GM21723 (cell line): ENCODE data around the gene LMF1.

Source experiments
- ATAC-seq: cut with Tn5 transposase; IDR thresholded peaks from one replicate; pipeline ENCODE4 v1.9.1; 2021; ENCODE audit warnings: mild to moderate bottlenecking, moderate library complexity; ENCODE audit not compliant: unreplicated experiment

LMF1 gene

DNA sequence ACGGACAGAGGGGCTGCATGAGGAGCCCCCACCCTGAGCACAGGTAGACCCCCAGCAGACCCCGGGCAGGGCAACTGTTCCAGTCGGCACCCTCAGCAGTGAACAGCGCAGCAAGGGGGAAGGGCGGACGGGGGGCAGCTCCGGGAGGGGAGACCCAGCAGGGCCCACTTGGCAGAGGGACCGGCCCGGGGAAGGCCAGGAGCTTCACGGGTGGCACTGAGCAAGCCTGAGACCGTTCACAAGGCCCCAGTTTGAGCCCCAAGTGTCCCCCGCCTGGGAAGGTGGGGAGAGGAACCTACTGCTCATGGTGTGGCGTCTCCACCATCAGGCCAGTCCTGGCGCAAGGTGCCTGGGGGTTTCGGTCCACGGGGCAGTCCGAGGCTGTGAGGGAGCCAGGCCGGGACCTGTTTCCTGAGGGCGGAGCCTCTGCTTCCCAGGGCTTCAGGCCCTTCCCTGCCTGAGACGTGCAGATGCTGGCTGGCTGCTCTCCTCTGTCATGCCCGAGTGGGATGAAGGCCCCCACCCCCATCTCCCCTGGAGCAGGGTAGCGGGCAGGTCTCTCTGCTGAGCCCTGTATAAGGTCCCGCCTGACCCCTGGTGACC is 115.9 kb downstream of the LMF1 start:
- no peak for ATAC-seq

DNA sequence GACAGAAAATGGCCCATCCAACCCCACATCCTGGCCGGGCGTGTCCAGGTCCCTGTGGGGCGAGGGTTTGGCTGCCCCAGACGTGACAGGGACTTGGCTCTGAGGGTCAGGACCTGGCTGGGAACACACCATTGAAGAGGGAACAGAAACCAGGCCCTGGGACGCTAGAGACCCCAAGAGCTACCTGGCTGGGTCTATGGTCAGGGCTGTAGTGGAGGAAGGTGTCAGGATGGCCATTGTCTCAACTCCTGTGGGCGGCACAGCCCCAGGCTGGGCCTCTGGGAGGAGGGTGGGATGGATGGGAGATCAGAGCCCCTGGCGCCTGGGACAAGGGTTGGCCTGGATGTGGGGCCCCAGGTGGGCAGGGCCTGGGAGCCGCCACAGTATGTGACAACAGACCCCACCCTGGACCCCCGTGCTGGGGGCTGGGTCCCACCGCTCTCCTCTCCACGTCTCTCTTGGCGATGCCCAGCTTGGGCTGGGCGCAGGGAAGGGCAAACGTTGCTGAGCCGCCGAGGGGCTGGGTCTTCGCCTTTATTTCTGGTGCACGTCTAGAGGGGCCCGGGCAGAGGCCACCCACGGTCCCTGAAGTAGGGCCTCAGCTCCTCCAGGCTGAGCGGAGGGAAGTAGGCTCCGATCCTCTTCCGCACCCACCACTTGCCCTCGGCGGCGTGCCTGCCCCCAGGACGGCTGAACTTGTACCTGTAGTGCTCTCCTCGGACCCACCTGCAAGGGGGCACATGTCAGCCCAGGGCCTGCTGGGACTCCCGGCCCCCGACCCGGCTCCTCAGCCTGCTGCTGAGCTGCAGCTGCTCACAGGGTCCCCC is 116.6 kb downstream of the LMF1 start:
- ATAC-seq: no peak

DNA sequence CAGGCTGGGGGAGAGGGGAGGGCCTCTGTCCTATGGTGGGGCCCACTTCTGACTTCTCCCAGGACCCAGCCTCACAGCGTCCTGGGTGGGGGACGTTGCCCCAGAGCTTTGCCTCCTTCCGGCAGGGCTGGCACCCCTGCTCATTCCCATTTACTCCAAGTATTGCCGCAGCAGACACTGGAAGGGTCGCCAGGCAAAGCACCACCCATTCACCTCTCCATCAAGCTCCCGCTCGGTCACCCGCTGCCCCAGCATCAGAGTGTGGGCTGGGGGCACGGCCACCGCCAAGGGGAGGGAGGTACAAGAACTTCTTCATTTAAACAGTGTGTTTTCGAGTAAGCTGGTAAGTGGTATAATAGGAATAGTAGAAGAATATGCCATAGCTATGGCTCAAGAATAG is 117.5 kb downstream of the LMF1 start:
- ATAC-seq: no peak

DNA sequence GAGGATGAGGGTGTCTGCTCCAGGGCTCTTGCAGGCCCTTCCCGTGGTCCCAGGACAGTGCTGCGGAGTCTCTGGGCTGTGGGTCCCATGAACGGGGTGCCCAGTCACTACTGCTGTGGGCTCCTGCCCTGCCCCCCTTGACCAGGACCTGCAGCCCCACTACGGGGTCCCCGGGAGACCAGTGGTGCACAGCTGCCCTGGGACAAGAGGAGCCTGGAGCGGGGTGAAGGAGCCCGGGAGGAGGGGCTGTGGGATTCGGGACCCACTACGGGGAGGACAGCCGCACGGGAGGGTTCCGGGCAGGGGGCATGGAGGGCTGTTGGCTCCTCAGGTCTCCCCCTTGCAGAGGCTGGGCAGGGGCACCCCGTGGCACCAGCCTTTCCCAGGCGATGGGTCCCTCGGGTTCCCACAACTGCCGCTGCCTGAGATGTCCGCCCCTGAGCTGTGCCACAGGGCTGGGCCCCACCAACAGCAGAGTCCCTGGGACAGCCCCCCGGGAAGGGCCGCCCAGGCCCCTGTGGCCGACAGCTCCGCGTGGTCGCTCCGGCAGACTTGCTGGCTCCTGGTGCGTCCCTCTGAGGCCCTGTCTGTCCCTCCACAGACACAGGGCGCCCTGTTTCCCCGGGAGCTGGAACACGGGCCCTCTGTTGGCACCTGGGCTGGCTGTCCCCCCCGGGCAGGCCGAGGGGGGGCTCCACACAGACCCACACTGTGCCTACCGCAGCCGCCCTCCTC is 118.2 kb downstream of the LMF1 start:
- ATAC-seq: no peak

DNA sequence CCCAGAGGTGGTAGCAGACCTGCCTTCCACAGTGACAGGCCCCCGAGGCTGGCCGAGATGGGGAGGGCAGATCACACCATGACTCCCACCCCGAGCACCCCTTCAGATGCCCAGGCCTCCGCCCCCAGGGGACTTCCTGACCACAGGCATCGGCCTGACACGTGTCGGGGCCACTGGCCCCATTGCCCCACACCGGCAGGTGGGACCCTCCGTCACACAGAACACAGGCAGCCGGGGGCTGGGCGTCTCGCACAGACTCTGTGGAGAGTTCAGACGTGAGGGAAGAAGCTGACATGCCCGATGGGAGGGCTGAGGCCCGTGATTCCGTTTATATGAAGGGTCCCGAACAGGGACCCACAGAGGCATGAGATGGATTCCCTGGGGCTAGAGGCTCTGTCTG is 118.9 kb downstream of the LMF1 start:
- no peak for ATAC-seq

DNA sequence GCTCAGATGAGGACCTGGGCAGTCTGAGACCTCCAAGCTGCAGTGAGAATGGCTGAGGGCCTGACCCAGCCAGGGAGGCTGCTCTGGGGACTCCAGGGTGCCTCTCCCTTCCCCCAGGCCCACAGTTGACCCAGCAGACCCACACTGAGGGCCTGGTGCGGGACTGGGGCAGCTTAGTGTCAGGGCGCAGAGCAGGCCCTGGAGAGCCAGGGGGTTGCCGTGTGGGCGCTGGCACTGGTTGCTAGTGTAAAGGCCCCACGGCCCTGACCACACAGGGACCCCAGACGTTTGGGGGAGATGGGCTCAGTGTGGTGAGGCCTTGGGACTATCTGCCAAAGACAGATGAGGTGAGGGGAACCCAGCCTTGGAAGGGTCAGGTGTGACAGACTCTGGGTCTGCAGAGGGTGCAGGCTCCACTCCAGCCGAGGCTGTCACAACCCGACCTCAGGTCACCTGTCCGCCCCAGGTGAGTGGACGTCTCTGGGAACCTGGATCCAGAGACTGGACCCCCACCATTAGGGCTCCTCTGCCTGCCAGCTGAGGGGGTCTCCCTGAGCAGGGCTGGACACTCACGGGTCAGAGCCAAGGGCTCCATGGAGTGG is 119.5 kb downstream of the LMF1 start:
- no peak for ATAC-seq

DNA sequence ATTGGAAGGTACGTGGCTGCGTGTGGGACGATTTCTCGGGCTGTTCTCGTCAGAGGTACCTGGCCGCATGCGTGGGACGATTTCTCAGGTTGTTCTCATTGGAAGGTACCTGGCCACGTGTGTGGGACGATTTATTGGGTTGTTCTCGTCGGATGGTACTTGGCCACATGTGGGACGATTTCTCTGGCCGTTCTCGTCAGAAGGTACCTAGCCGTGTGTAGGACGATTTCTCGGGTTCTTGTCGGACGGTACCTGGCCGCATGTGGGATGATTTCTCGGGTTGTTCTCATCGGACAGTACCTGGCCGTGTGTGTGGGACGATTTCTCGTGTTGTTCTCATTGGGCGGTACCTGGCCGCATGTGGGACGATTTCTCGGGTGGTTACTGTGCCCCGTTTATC is 120.1 kb downstream of the LMF1 start:
- no peak for ATAC-seq

DNA sequence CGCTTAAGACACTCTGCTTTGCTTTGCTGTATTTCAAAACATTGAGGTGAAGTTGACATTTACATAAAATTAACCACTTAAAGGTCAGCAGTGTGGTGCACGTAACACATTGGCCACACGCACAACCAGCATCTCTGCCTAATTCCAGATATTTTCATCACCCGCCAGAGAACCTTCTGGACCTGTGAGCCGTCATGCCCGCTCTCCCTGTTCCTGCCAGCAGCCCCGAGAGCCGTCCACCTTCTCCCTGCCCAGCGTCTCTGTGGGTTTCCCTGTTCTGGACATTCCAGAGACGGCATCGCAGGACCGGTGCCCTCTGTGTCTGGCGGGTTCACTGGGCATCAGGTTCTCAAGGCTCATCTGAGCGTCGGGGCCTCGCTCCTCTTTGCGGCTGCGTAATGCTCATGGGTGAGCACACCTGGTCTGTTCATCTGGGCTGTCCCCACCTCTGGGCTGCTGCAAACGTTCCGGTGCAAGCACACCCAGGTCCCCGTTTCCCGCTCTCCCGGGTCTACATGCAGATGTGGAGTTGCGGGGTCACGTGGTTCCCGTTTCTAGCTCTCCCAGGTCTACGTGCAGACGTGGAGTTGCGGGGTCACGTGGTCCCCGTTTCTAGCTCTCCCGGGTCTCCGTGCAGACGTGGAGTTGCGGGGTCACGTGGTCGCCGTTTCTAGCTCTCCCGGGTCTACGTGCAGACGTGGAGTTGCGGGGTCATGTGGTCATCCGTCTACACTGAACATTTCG is 122.1 kb downstream of the LMF1 start:
- no peak for ATAC-seq

DNA sequence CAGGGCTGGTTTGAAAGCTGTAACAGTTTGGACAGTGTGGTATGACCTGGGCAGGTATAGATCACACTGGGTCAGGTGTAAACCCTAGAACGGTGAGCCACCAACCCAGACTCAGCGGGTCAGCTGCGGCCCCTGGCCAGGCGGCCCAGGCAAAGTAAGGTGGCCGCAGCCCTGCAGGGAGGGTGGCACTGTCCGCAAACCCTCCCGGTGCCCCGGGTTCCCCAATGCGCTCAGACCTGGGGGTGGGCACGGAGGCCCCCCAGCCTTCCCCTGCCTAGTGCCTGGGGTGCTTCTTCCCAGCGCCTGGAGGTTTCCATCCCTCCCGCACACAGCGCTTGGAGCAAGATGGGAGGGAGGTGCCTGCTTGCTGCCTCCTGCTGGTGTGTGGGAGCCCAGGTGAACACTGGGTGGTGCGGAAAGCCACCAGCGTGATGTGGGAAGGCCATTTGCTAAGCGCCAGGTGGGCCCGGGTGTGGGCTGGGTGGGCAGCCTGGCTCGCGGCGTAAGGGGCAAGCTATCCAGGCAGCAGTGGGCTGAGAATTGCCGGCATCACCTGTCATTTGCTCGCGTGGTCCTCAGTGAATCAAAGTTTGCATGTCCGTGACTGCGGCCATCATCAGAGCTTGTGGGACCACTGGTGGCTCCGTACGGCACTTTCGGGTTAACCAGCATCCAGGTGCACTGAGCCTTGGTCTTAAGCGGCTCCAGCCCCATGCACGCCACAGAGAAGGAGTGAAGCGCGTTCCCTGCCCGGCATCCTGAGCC is 122.9 kb downstream of the LMF1 start:
- no peak for ATAC-seq

DNA sequence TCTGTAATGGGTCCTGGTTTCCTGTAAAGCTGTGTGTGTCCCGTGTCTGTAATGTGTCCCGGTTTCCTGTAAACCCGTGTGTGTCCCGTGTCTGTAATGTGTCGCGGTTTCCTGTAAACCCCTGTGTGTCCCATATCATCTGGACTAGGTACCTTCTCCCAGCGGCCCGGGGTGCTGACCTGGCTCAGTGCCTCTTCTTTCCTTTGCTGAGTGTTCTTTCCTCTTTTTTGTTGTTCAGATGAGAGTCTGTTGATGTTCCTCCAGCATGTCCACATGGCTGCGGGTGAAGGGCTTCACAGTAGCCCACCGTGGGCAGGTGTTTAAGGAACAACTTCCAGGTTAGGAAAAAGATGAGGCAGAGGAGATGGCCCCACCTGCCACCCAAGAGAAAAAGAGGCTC is 123.6 kb downstream of the LMF1 start:
- ATAC-seq: no peak

DNA sequence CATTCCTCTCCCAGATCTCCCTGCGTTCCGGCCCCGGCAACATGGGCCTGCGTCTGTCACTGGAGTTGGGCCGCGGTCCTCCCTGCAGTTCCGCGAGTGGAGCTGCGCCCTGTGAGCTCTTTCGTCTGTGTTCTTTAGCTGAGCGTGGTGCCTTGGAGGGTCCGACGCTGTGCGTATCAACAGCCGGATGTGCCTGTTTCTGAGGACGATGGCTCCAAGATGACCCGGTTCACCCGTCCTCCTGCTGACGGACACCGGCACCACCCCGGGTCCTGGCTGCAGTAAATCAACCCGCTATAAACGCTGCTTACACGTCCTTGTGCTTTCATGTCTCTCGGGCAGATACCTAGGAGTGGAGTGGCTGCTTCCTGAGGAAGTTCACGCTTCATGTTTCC is 125.4 kb downstream of the LMF1 start:
- ATAC-seq: no peak

DNA sequence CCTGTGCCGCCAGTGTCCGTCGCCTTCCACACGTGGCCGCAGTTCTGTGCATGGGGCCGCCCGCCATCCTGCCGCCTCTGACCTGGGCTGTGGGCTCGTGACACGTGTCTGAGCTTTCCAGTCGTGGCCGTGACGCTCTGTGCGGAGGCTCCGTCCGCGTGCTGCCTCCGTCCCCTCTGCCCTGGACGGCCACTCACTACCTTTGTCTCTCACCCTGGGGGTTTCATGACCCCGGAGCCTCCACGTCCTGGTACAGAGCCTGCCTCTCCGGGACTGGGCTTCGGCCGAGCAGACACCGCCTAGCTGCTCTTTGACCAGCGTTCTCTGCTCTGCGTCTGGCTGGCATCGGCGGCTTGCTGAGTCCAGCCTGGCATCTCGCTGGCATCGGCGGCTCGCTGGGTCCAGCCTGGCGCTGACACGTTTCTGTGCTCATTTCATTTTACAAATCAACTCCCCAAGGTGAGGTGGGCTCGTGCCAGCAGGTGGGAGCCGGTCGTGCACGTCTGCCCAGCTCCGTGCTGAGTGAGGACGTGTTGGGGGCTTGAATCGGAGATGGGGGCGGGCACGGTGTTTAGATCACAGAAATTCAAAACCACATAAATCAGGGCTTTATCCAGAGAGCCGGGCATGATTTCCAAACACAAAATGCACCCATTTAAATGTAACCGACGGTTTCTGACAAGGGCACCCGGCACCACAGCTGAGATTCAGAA is 126.0 kb downstream of the LMF1 start:
- no peak for ATAC-seq

DNA sequence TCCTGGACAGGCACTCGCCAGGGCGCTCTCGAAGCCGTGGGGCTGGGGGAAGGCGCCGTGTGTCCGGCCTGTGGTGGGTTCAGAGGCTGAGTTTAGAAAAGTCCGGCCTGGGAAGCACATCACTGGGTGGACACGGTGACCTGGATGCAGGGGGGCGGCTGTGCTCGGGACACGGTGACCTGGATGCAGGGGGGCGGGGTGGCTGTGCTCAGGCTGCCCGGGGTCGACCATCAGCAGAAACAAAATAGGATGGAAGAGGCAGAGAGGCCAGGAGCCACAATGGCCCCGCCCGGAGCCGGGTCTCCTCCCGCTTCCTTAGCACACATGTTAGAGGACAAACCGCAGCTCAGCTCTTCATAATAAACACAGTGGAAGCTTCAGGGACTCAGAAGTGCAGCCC is 127.0 kb downstream of the LMF1 start:
- no peak for ATAC-seq

DNA sequence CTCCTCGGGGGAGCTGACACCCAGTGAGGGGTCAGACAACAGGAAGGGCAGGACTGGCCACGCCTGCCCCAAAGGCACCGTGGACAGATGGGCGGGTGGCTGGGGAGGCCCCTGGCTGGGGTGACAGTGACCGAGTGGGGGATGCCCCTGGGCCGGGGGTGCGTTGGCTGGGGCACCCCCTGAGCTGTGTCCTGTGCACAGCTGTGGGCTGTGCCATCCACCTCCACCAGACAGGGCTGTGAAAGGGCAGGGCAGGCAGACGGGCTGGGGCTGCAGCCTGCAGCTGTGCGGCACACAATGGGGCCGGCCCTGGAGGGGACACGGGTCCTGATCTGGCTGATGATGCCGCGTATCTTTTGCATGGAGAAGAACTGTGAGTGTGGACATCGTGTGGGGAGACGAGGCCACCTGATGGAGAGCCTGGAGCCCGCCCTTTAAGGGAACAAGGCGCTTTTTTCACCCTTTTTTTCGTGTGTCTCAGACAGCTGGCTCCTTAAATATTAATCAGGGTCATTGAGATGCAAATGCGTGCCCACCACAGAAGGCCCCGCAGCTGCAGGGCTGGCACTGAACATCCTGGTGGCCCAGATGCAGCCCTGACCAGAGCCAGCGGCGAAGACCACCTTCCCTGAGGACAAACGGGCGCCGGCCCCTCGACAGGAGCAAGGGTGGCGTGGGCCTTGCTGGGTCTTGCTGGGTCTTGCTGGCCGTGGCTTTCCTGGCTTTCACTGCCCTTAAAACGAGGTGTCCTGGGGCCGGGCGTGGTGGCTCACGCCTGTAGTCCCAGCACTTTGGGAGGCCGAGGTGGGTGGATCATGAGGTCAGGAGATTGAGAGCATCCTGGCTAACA is 127.8 kb downstream of the LMF1 start:
- no peak for ATAC-seq

DNA sequence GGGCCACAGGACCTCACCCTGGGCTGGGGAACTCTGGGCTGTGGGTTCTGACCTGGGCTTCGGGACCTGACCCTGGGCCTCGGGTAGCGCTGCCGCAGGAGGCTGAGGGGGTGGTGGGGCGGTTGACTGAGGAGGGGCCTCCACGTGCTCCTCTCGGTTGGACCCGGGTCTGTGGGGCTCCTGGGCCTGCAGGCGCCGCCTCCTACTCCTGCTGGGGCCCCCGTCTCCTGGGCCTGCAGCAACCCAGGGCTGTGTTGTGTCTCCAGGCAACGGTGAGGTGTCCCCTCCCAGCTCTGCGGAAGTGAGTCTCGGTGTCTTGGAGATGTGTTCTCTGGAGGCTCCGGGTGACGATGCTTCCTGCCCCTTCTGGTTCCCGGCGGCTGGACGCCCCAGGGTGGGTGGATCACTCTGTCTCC is 128.7 kb downstream of the LMF1 start:
- ATAC-seq: no peak

DNA sequence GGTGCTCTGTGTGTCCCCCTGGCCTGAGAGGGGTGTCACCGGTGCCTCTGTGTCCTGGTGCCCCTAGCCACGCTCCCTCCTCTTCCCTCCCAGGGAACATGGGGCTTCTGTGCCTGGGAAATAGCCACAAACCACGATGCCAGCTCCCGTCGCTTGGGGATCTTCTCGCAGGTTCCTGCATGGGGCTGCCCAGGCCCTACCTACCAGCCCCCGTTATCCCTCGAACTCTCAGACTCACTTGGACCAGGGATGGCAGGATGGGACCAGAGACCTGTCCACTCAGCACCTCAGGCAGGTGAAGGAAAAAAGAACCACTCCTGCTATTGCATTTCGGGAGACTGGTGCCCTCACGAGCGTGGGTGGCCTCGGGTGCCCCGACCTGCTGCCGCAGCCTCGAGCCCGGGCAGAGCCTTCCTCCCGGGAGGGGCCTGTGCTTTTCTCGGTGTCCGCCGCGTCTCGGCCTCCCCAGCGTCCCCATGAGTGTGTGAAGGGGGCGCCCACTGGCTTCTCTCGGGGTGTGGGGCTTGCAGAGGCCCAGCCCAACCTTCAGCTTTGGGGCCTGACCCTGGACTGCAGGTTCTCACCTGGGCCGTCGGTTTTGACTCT is 129.2 kb downstream of the LMF1 start:
- no peak for ATAC-seq

DNA sequence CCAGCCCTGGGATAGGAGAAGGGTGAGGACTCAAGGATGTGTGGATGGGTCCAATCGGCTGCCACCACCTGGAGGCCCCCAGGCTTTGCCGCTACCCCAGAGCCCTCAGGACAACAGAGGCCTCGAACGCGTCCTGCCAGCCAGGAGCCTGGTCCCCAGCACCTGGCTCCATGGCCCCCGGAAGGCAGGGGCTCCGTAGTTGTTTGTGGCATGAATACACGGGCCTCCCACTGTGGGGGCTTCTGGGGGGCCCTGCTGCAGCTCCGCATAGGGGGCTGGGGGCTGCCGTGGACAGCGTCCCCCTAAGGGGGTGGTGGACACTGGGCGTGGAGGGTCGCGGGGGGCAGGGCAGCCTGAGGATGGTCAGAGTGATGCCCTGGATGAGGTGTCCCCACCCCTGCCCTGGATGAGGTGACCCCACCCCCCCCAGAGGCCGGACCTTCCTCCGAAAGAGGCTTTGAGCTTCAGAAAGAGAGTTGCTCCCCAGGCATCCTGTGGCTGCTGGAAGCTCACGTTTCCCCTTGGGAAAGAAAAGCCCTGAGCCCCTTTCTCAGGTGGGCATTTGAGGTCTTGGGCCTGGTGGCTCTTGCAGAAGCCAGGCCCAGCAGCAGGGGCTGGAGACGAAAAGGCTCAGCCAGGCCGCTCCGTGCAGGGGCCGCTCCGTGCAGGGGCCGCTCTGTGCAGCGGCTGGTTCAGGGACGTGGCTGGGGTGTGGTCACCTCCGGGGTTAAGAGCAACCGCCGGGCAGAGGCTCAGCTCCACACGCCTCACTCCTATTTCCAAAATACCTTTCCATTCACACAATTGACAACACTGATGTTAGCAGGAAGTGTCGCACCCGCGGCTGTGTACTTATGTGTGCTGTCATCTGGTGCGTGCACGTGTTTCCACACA is 130.0 kb downstream of the LMF1 start:
- ATAC-seq: no peak
